ENCODE data around the gene AIG1. TPM values are rescaled to one million over a fixed set of nuclear protein-coding genes. Genes with fewer than 3 reads are reported as not detected.

The AIG1 gene
- polyA plus RNA-seq, 1 experiment, result 43.2 TPM

DNA sequence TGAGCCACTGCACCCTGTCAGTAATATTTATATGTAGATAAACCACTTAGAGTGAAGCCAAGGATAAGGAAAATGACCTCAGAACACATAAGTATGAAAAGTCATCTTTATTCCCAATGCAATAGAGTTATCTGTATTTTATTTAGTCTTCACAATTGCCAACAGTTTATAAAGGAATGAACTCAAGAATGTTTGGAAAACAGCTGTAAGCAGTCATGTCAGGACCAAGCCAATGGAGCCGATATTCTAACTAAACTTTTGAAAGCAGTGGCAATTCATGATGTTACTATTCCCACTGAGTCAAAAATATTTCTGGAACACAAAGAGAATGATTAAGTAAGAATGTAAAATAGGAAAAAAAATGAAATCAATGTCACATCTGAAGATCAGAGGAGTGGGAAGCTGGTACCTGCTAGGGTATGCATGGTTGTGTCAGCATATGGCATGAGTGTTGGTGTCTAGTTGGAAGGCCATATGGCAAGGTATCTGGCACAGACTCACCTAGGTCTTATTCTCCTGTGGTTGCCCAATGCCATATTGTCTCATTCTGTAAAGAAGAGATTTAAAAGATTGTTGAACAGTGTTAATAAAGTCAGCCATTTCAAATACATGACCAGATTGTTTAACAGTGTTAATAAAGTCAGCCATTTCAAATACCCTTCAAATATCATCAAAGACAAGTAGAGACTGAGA, 271.6 kb downstream of the AIG1 start:
- ChIA-PET CTCF (interaction anchor here (0.8 kb wide), 1 partner anchor 18 kb away, joined by 3 read pairs; no protein-coding TSS in a partner anchor), POLR2A (no interaction called here)
- Histone ChIP-seq H3K4me3 (ENCODE audit: low read depth, low read length) (no peak overlapping the region), H3K36me3 (ENCODE audit: control insufficient read depth, insufficient read depth, low read length) (no peaks in the 10 kb centered on the region), H3K27me3 (ENCODE audit: control insufficient read depth, insufficient read depth, low read length) (no peaks in the 10 kb centered on the region)
- TF ChIP-seq, protein P1, sequence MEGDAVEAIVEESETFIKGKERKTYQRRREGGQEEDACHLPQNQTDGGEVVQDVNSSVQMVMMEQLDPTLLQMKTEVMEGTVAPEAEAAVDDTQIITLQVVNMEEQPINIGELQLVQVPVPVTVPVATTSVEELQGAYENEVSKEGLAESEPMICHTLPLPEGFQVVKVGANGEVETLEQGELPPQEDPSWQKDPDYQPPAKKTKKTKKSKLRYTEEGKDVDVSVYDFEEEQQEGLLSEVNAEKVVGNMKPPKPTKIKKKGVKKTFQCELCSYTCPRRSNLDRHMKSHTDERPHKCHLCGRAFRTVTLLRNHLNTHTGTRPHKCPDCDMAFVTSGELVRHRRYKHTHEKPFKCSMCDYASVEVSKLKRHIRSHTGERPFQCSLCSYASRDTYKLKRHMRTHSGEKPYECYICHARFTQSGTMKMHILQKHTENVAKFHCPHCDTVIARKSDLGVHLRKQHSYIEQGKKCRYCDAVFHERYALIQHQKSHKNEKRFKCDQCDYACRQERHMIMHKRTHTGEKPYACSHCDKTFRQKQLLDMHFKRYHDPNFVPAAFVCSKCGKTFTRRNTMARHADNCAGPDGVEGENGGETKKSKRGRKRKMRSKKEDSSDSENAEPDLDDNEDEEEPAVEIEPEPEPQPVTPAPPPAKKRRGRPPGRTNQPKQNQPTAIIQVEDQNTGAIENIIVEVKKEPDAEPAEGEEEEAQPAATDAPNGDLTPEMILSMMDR (IDR thresholded peaks at IDR 0.05; ENCODE audit: insufficient read depth, low read depth, low read length), result no peak
- DNase-seq (ENCODE audit: low read depth), result no peak

DNA sequence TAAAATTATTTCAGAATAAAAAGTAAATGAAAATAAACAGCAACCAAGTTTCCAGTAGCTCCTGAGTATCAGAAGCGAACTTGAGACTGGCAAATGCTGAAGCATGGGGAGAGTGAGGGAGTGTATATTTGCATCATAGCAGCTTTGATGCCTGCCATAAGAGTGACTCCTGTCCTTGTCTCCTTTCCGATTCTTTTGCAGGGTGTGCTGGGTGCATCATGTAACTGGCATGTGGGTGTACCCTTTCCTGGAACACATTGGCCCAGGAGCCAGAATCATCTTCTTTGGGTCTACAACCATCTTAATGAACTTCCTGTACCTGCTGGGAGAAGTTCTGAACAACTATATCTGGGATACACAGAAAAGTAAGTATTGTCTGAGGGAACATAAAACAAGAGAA, 272.4 kb downstream of the AIG1 start:
- DNase-seq (ENCODE audit: low read depth), result no peak
- Histone ChIP-seq H3K4me3 (ENCODE audit: low read depth, low read length) (no peak overlapping the region), H3K36me3 (ENCODE audit: control insufficient read depth, insufficient read depth, low read length) (no peaks in the 10 kb centered on the region), H3K27me3 (ENCODE audit: control insufficient read depth, insufficient read depth, low read length) (no peaks in the 10 kb centered on the region)
- POLR2A ChIA-PET, result no interaction called here
- CTCF ChIA-PET, result no interaction called here
- TF ChIP-seq, protein P1 (IDR thresholded peaks at IDR 0.05; ENCODE audit: insufficient read depth, low read depth, low read length), result no peak

DNA sequence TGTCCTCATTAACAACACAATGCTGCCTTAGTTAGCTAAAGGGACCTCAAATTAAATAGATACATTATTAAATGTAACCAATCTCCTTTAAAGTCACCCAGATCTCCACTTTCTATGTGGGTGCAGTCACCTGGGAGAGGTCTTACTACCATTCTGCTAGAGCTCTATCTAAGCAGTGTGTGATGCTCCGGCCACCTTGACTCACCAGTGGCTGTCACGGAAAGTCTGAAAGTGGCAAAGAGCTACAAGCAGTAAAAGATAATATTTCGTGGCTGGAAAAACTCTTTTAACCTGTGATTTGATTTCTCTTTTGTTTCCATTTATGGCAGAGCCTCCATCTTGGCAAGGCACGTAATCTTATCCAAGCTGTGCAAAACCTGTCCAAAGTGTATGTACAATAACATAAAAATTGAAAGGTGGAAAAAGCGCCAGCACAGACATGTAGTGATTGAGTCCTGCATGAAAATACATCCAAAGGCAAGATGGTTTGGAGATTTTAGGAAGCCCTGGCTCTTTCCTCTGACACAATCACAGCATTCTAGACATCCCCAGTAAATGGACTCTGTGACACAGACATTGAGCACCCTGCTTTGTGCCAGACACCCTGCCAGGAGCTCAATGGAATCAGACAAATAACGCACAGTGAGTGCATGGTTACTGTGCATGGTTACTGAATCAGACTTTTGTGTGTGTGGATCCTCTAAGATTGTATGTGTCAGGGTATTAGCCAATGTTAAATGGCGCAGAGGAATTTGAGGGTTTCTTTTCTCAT, 273.2 kb downstream of the AIG1 start:
- Histone ChIP-seq H3K4me3 (ENCODE audit: low read depth, low read length) (no peak overlapping the region), H3K36me3 (ENCODE audit: control insufficient read depth, insufficient read depth, low read length) (no peaks in the 10 kb centered on the region), H3K27me3 (ENCODE audit: control insufficient read depth, insufficient read depth, low read length) (no peaks in the 10 kb centered on the region)
- CTCF ChIA-PET, result interaction anchor here (1.1 kb wide), 2 partner anchors 15 to 67 kb away, joined by 3 read pairs; no protein-coding TSS in a partner anchor
- TF ChIP-seq, protein P1 (IDR thresholded peaks at IDR 0.05; ENCODE audit: insufficient read depth, low read depth, low read length), result no peak
- no peak for DNase-seq (ENCODE audit: low read depth)
- POLR2A ChIA-PET, result no interaction called here

DNA sequence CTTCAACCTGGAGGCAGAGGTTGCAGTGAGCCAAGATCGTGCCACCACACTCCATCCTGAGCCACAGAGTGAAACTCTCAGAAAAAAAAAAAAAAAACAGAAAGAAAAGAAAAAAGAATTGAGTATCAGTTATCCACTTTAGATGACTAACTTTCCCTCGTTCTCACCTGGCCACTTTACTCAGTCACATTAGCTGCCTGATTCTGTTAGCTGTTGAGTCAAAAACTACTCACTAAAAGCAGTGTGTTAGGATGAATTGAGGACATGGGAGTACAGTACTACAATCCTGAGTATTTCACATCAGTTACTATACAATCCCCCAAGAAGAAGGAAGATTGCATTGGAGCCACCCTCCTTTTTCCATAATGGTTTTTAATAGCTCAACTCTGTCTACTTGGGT, 275.2 kb downstream of the AIG1 start:
- H3K27me3 ChIP-seq (ENCODE audit: control insufficient read depth, insufficient read depth, low read length), result no peaks in the 10 kb centered on the region
- ChIA-PET CTCF (interaction anchor here (0.6 kb wide), 1 partner anchor 273 kb away, joined by 4 read pairs; no protein-coding TSS in a partner anchor), POLR2A (no interaction called here)
- TF ChIP-seq, protein P1 (IDR thresholded peaks at IDR 0.05; ENCODE audit: insufficient read depth, low read depth, low read length), result no peak
- H3K4me3 ChIP-seq (ENCODE audit: low read depth, low read length), result no peak overlapping the region
- H3K36me3 ChIP-seq (ENCODE audit: control insufficient read depth, insufficient read depth, low read length), result no peaks in the 10 kb centered on the region
- DNase-seq (ENCODE audit: low read depth), result no peak

DNA sequence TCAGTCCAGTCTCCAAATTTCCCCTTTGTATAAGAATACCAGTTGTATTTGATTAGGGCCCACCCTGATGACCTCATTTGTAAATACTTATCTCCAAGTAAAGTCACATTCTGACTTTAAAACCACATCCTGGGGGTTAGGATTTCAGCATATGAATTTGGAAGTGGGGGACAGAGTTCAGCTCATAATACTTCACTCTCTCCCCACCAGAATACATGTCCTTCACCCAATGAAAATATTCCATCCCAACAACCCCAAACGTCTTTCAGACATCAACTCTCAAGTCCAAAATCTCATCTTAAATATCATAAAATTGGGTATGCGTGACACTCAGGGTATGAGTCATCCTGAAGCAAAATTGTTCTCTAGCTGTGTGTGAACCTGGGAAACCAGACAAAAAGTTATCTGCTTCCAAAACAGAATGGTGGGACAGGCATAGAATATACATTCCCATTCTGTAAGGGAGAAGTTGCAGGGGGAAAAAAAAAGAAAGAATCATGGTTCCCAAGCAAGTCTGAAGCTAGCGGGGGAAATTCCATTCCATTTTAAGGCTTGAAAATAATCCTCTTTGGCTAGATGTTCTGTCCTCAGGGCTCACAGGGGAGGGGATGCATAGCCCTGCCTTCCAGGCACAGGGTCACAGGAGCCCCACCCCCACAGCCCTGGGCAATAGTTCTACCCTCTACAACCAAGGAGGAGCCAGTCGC, 275.9 kb downstream of the AIG1 start:
- ChIA-PET CTCF (interaction anchor here (0.6 to 2.4 kb wide), 5 partner anchors 8 to 273 kb away, joined by 3 to 9 read pairs (median 4); no protein-coding TSS in a partner anchor), POLR2A (no interaction called here)
- TF ChIP-seq, protein P1 (IDR thresholded peaks at IDR 0.05; ENCODE audit: insufficient read depth, low read depth, low read length), result no peak
- no peak for DNase-seq (ENCODE audit: low read depth)
- Histone ChIP-seq H3K4me3 (ENCODE audit: low read depth, low read length) (no peak overlapping the region), H3K27me3 (ENCODE audit: control insufficient read depth, insufficient read depth, low read length) (no peaks in the 10 kb centered on the region), H3K36me3 (ENCODE audit: control insufficient read depth, insufficient read depth, low read length) (no peaks in the 10 kb centered on the region)
